ENCODE results near the gene DHX8. TPM values are rescaled to one million over a fixed set of nuclear protein-coding genes. Genes with fewer than 3 reads are reported as not detected.

Gene DHX8
- total RNA-seq, 1 experiment from 2014 or later = 54.1 TPM

DNA sequence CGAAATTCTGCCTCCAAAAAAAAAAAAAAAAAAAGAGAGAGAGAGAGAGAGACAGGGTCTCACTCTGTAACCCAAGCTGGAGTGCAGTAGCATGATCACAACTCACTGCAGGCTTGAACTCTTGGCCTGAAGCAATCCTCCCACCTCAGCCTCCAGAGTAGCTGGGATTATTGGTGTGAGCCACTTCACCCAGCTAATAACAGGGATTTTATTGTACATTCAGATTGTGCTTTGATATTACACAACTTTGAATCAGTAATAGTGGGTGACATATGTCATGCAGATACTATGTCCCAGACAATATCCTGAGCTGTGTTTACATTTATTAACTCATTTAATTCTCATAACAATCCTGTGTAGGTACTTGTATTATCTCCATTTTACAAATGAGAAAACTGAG, 19.7 kb upstream of the DHX8 start:
- Histone ChIP-seq H3K79me2 (ENCODE audit: insufficient read depth, low read length) (no peaks in the 10 kb centered on the region), H2BK15ac (ENCODE audit: low read depth, low read length) (no peak overlapping the region), H3K56ac (ENCODE audit: insufficient read length, low read depth, low read length) (no peak overlapping the region), H3K4me1 (ENCODE audit: insufficient read depth, low read length) (no peaks in the 10 kb centered on the region), H2AK5ac (ENCODE audit: insufficient read length, low read length) (no peak overlapping the region), H4K5ac (ENCODE audit: insufficient read length, low read depth, low read length) (no peak overlapping the region), H3K18ac (ENCODE audit: insufficient read length, low read depth, low read length) (no peak overlapping the region), H2BK120ac (ENCODE audit: low read depth, low read length, poor library complexity, severe bottlenecking) (no peak overlapping the region), H2BK5ac (ENCODE audit: insufficient read length, low read length) (no peak overlapping the region), H2AFZ (ENCODE audit: low read length) (no peak overlapping the region), H3K4me2 (ENCODE audit: insufficient read depth, insufficient read length, low read length) (no peak overlapping the region), H4K8ac (replicated peaks; ENCODE audit: insufficient read length, low read depth, low read length) (no peak overlapping the region), H3K9me3 (ENCODE audit: control insufficient read depth, low read depth, low read length) (no peaks in the 10 kb centered on the region), H3K14ac (ENCODE audit: insufficient read depth, low read length) (no peak overlapping the region), H3K27me3 (ENCODE audit: insufficient read depth, low read length) (no peaks in the 10 kb centered on the region), H3K23me2 (ENCODE audit: insufficient read length, low read depth, low read length, poor library complexity, severe bottlenecking) (no peaks in the 10 kb centered on the region), H3K4ac (ENCODE audit: low read depth, low read length) (no peak overlapping the region), H3K27ac (ENCODE audit: insufficient read length, low read depth, low read length) (no peak overlapping the region), H3T11ph (ENCODE audit: low read length) (no peak overlapping the region), H2BK20ac (ENCODE audit: low read depth, low read length, poor library complexity, severe bottlenecking) (no peak overlapping the region), H4K91ac (ENCODE audit: insufficient read length, low read depth, low read length) (no peak overlapping the region), H3K9ac (ENCODE audit: extremely low read depth, insufficient read length, low read length) (no peak overlapping the region), H4K20me1 (ENCODE audit: control insufficient read depth, insufficient read depth, insufficient read length) (no peaks in the 10 kb centered on the region), H2BK12ac (ENCODE audit: insufficient read length, low read depth, low read length) (no peak overlapping the region), H3K23ac (ENCODE audit: insufficient read length, low read depth, low read length) (no peak overlapping the region), H3K79me1 (ENCODE audit: insufficient read depth, low read depth, low read length, poor library complexity, severe bottlenecking) (no peaks in the 10 kb centered on the region)
- Mint-ChIP-seq H3K4me1 (no peaks in the 10 kb centered on the region), H3K36me3 (ENCODE audit: insufficient read depth in 1 of 3, low read depth in 3 of 3) (no peaks in the 10 kb centered on the region), H3K27me3 (ENCODE audit: low read depth) (no peaks in the 10 kb centered on the region; the same call in 1 of the 2 replicates), H3K9me3 (no peaks in the 10 kb centered on the region), H3K27ac (no peak overlapping the region), H3K4me3 (no peak overlapping the region)
- DNase-seq = no peak
- TF ChIP-seq, protein P1, sequence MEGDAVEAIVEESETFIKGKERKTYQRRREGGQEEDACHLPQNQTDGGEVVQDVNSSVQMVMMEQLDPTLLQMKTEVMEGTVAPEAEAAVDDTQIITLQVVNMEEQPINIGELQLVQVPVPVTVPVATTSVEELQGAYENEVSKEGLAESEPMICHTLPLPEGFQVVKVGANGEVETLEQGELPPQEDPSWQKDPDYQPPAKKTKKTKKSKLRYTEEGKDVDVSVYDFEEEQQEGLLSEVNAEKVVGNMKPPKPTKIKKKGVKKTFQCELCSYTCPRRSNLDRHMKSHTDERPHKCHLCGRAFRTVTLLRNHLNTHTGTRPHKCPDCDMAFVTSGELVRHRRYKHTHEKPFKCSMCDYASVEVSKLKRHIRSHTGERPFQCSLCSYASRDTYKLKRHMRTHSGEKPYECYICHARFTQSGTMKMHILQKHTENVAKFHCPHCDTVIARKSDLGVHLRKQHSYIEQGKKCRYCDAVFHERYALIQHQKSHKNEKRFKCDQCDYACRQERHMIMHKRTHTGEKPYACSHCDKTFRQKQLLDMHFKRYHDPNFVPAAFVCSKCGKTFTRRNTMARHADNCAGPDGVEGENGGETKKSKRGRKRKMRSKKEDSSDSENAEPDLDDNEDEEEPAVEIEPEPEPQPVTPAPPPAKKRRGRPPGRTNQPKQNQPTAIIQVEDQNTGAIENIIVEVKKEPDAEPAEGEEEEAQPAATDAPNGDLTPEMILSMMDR (conservative IDR thresholded peaks at IDR 0.05) = no peak
- no CpG with 5 or more reads among the region's 1 CpG for WGBS (ENCODE audit: extremely low coverage, insufficient read length, low lambda C conversion rate)

Measured in H9 (cell line).